Fibroblast of the aortic adventitia (primary cell): Measurements from ENCODE around the gene INTS2. TPM values are rescaled to one million over a fixed set of nuclear protein-coding genes. Genes with fewer than 3 reads are reported as not detected.
"Not testable (repeated sequence)": the region's sequence is repeated elsewhere in the genome, so short reads cannot be mapped to it uniquely, and the experiment has no call there.

Source experiments
- DNase-seq: peaks from one replicate; pipeline ENCODE4 v3.0.0-alpha.2; 2010; ENCODE audit warnings: low read depth
- H3K4me3 ChIP-seq: 2 replicates; pipeline ENCODE4 v1.5.1; 2011; ENCODE audit warnings: low read depth, mild to moderate bottlenecking, control low read depth, low read length, moderate library complexity
- CTCF ChIP-seq: IDR thresholded peaks from 2 replicates; pipeline ENCODE4 v1.5.1; 2011; ENCODE audit warnings: mild to moderate bottlenecking, low read length, control low read depth, inconsistent platforms; ENCODE audit not compliant: insufficient read depth
- total RNA-seq: library from RNA; depleted of rRNA; stranded (reverse); fragments of >200 nt; gene quantifications from 2 replicates; pipeline ENCODE4 v1.2.3, GENCODE V29; 2012; ENCODE audit warnings: low replicate concordance

Gene INTS2
- total RNA-seq, 1 donor: 14.9 TPM

GRCh38 chr17:61834610-61835009 is 93.2 kb downstream of the INTS2 start:
- no peak for DNase-seq
- no peak overlapping the region for H3K4me3 ChIP-seq
- TF ChIP-seq CTCF: no peak

- H3K4me3 ChIP-seq: no peak overlapping the region
- TF ChIP-seq CTCF: no peak
- DNase-seq: peak; percentile 65
Measured at GRCh38 chr17:61833536-61834193, 94.1 kb downstream of the INTS2 start.

- no peak for TF ChIP-seq CTCF
- DNase-seq: no peak
- H3K4me3 ChIP-seq: no peak overlapping the region
Measured at GRCh38 chr17:61832463-61832862, 95.3 kb downstream of the INTS2 start.

- TF ChIP-seq CTCF: no peak
- no peak overlapping the region for H3K4me3 ChIP-seq
- DNase-seq: no peak
Measured at GRCh38 chr17:61831099-61831498, 96.7 kb downstream of the INTS2 start.

- no peak for TF ChIP-seq CTCF
- no peak overlapping the region for H3K4me3 ChIP-seq
- no peak for DNase-seq
Measured at GRCh38 chr17:61828694-61829093, 99.1 kb downstream of the INTS2 start.

GRCh38 chr17:61827649-61828395 is 100.0 kb downstream of the INTS2 start:
- no peak for TF ChIP-seq CTCF
- H3K4me3 ChIP-seq: no peak overlapping the region
- DNase-seq: no peak

GRCh38 chr17:61826866-61827265 is 100.9 kb downstream of the INTS2 start:
- not testable (repeated sequence) for H3K4me3 ChIP-seq, DNase-seq

- not testable (repeated sequence) for DNase-seq, H3K4me3 ChIP-seq
Measured at GRCh38 chr17:61826198-61826597, 101.6 kb downstream of the INTS2 start.
